Central memory CD4-positive, alpha-beta T cell (primary cell): Measurements from ENCODE around the gene VASN.
"Not testable (repeated sequence)": the region's sequence is repeated elsewhere in the genome, so short reads cannot be mapped to it uniquely, and the experiment has no call there.

ENCODE experiments used
- DNase-seq: peaks from one replicate; pipeline ENCODE4 v3.0.0; 2022

Gene VASN

GRCh38 chr16:4337540-4338088 lies 34.0 kb upstream of the VASN start:
- DNase-seq = no peak

- DNase-seq = no peak
These were observed 33.5 kb upstream of the VASN start for GRCh38 chr16:4338125-4338582.

- no peak for DNase-seq
These were observed 32.8 kb upstream of the VASN start for GRCh38 chr16:4338712-4339299.

GRCh38 chr16:4339455-4339854 lies 32.2 kb upstream of the VASN start:
- DNase-seq = no peak

GRCh38 chr16:4339909-4340308 lies 31.7 kb upstream of the VASN start:
- DNase-seq = no peak

GRCh38 chr16:4340443-4340842 lies 31.2 kb upstream of the VASN start:
- no peak for DNase-seq

GRCh38 chr16:4341250-4341649 lies 30.4 kb upstream of the VASN start:
- no peak for DNase-seq

- no peak for DNase-seq
These were observed 28.5 kb upstream of the VASN start for GRCh38 chr16:4342866-4343744.

- DNase-seq = not testable (repeated sequence)
These were observed 27.2 kb upstream of the VASN start for GRCh38 chr16:4344300-4344982.

- no peak for DNase-seq
These were observed 26.4 kb upstream of the VASN start for GRCh38 chr16:4344983-4345835.

- no peak for DNase-seq
These were observed 25.5 kb upstream of the VASN start for GRCh38 chr16:4345836-4346781.

GRCh38 chr16:4347010-4347409 lies 24.6 kb upstream of the VASN start:
- no peak for DNase-seq

GRCh38 chr16:4347765-4348509 lies 23.7 kb upstream of the VASN start:
- no peak for DNase-seq

GRCh38 chr16:4349332-4349731 lies 22.3 kb upstream of the VASN start:
- DNase-seq = no peak

- no peak for DNase-seq
These were observed 21.3 kb upstream of the VASN start for GRCh38 chr16:4350365-4350786.

GRCh38 chr16:4350787-4351659 lies 20.6 kb upstream of the VASN start, which contains the start of gene PAM16:
Gene PAM16 (minus strand): TSS chr16:4351321. CDS start chr16:4351234, 87 bp downstream.
- DNase-seq = peak; percentile 97

- DNase-seq = no peak
These were observed 19.8 kb upstream of the VASN start for GRCh38 chr16:4351880-4352279.

GRCh38 chr16:4352843-4353242 lies 18.8 kb upstream of the VASN start:
- no peak for DNase-seq

GRCh38 chr16:4353675-4354074 lies 18.0 kb upstream of the VASN start:
- DNase-seq = no peak
